HG02884 (cell line): ENCODE results near the gene KIAA1614.
A peak's percentile ranks its signal among the peaks of the same experiment; 100 is the strongest.

Source experiments
- ATAC-seq: cut with Tn5 transposase; IDR thresholded peaks from one replicate; pipeline ENCODE4 v1.9.1; 2021; ENCODE audit warnings: mild to moderate bottlenecking, moderate library complexity; ENCODE audit not compliant: unreplicated experiment

The KIAA1614 gene

DNA sequence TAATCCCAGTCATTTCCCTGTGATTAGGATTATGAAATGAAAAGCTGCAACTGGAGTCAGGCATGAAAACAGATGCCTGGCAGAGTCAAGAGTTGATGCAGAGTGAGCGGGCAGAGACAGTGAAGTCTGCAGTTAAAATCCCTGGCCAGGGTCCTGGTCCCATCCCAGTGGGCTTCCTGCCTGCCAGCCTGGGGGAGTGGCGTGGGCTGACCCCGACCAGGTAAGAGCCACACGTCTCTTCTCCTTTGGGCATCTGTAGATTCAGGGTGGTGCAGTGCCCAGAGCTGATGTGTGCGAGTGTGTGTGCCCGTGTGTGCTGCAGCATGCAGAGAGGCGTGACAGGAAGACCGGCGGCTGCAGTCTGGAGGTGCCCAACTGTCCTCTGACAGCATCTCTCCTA is 6.2 kb upstream of the KIAA1614 start:
- no peak for ATAC-seq

DNA sequence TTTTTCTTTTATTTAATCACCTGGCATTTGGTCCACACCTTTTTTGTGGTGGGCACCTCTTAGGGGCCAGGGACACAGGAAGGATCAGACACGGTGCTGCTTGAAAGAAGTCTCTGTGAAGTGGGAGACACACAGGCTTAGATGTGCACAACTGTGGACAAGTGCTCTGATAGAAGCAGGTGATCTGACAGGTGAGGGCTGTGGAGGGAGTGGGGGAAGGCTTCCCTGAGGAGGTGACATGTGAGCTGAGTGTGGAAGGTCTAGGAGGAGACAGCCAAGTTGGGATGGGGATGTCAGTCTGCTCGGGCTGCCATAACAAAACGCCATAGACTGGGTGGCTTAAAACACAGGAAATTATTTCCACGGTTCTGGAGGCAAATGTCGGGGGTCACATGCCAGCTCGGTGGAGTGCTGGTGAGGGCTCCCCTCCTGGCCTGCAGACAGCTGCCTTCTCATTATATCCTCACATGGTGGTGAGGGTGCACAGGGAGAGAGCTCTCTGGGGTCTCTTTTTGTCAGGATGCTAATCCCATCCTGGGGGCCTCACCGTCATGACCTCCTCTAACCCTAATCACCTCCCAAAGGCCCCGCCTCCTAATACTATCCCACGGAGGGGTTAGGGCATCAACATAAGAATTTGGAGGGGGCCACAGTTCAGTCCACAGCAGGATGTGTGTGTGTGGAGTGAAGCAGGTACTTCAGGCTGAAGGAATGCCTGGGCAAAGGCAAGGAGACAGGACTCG is 5.2 kb upstream of the KIAA1614 start:
- ATAC-seq, result no peak

DNA sequence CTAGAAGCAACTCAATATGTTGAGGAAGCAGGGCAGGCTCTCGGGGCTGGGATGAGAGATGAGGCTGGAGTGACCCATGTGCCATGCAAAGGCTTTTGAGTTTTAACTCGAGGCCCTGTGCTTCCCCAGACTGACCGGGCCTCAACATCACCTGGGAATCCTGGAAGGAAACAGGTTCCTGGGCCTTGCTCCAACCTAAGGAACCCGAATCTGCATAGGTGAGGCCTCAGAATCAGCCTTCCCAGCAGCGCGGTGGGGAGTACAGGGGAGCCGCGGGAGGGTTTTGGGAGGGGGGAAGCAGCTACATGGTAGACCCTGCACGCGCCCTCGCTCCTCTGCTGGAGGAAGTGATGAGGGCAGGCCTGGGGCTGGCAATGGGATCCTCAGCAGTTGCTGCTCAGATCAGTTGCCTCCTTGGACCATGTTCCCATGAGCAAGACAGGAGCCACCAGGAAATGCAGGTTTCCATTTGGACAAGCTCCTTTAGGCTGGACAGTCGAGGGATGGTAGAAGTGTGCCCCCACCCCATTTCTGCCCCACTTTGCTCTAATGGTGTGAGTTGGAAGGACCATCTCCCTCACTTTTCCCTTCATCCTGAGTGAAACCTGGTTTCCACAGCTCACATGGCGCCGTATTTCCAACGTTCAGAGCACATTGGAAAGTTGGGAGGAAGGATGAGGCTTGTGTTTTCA is 4.5 kb upstream of the KIAA1614 start:
- no peak for ATAC-seq

DNA sequence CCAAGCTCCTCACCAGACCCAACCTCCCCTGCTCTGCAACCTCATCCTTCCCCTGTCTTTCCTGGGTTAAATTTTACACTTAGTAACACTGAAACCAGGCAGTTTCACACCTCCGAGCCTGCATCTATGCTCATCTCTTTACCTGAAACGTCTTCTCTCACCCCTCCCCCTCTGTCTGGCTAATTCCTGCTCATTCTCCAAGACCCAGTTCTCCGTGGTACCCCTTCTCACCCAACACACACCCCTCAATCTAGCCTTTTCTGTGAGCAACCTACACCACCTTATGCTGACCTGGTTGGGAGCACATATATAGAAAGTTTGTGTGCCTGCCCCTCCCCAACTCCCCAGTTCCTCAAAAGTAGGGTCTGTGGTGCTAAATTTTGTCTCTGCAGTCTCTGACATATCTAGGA is 3.7 kb upstream of the KIAA1614 start:
- no peak for ATAC-seq

DNA sequence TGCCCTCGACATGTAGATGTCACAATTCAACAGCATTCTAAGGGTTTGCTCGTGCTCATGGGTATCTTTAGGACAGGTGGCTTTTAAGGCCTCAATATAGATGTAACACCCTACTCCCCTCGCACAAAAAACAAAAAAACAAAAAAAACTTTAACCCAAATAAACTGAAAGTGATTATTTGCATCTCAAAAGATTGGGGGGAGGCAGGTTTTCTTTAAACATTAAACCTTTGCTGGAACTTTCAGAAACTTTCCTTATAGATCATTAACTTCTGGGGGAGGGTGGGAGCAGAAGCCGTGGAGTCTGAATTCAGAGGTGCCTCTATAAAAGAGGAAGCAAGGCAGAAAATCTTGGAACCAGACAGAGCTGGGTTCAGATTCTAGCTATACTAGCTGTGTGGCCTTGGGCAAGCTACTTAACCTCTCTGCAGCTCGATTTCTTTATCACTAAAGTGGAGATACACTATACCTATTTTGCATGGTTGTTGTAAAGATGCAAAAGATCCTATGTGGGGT is 3.2 kb upstream of the KIAA1614 start:
- no peak for ATAC-seq

DNA sequence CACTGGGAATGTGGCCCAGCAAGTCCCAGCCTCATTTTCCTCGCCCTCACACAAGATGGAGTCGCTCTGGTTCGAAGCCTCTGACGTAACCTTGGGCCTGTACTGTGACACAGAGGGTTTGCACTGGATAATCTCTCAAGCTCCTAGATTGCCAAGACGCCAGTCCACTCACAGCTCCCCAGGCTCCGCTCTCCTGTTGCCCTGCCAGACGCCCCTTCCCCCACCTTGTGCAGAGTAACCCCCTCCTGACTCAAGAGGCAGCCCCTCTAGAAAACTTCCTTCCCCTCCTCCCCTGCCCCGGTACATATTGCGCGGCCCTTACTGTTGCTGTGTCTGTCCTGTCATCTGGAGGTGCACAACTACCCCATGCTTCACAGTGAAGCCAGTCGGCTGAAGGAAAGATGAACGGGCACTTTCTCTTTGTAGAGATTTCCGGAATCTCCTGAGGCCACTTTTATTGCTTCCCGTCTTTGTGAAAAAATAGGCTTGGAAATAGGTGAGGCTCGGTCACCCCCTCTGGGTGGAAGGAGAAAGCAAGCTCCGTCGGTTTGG is 981 bp upstream of the KIAA1614 start:
- ATAC-seq, result no peak

DNA sequence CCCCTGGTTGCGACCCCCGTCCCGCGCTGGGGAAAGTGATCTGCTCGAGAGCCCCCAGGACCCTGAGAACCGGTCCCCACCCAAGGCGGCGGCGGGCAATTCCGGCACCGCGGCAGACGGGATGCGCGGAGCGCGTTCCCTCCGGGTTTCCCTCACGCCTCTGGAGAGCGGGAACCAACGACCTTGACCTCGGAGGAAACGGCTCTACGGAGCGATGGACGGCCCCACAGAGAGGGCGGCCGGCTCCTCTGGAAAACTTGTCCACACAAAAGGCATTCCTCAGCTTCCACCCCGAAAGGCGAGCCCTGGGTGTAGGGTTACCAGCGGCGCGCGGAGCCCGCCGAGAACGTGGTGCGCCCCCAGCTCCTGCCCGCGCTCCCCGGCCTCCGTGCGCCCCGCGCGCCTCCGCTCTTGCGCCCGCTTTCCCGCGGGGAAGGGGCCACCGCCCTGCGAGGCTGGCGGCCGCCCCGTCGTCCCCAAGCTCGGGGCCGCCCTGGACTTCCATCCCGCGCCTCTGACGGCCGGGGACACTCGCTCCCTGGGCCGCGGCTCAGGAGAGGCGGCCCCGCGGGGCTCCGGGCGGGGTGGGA is 391 bp upstream of the KIAA1614 start:
- no peak for ATAC-seq

DNA sequence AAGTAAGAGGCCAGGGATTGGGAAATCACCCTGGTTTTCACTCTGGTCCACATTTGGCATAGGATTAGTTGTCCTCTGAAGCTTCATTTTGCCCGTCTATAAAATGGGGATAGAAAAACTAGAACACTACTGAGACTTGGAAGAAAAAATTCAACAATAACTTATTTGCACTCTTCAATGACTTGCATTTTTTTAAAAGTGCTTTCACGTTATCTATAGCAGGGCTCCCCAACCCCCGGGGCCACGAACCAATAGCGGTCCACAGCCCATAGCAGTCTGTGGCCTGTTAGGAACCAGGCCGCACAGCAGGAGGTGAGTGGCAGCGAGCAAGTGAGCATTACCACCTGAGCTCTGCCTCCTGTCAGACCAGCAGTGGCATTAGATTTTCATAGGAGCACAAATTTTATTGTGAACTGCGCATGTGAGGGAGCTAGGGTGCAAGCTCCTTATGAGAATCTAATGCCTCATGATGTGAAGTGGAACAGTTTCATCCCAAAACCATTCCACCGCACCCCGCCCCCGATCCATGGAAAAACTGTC is 2.8 kb downstream of the KIAA1614 start:
- ATAC-seq, result no peak

DNA sequence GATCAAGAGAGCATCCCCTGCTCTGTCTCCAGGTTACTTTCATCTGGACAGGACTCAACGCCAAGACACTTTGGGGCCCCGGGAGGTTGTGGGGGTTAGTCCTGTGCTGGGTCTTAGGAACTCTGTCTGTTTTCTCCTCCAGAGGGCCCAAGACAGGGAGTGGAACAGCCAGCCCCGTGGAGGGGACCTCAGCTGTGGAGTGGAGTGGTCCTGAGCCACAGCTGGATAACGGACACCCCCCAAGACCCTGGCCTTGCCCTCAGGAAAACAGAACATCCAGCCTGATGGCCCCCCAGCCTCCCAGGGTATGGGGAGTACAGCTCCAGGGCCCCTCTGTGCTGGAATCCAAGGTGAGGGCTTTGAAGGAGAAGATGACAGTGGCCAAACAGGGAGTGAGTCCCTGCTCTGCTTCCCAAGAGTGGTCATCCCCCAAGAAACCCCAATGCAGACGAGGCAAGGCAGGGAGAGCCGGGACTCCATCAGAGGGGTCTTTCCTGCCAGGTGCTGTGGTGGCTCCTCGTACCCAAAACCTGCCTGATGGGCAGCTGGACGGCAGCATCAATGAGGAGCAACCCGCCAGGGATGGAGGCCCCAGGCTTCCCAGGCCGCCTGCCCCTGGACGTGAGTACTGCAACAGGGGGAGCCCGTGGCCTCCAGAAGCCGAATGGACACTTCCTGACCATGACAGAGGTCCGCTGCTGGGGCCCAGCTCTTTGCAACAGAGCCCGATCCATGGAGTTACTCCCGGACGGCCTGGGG is 3.5 kb downstream of the KIAA1614 start:
- ATAC-seq, result no peak

DNA sequence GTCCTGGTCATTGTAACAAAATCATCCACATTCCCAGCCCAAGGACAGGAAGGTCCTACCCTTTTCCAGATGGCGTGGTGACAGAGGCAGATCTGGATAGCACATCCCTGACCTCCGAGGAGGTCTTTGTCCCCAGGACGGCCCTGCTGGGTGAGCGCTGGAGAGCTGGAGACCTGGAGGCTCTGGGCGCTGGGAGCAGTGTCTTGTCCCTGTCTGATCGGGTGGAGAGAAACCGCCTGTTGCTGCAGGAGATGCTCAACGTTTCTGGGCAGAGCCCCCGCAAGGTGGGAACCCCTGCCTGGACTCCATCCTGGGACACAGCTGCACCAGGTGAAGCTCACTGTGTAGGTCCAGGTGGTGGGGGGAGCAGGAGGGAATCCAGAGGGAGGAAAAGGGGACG is 4.1 kb downstream of the KIAA1614 start:
- ATAC-seq, result no peak

DNA sequence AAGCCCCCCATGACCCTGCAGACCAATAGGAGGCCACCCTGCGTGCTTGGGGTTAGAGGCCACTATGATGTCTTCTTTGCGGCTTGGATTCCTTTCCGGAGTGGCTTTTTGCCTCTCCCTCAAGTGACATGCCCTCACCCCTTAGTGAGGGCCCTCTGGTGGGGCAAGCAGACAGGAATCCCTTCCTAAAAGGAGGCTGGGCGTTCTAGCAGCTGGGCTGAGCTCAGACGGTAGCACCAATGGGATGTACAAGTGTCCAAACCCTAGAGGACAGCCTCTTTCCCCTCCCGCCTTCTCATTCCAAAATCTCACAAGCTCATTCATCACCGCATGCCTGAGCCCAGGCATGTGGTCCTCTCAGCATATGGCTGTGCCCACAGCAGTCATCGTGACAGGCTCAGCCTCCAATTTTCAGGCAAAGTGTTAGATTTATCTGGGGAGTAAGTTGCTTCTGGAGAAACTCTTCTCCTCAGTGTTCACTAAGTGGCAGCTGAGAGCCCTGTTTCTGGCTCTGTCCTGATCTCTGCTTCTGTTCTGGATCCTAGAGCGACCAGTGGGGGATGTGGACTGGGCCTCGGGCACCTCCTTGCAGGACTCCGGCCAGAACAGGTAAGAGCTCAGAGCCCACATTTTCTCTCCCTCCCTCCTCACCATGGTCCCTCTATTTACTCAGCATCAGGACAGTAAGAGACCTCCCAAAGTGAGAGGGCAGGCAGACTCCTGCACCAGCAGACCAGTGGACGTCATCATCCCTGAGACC is 4.8 kb downstream of the KIAA1614 start:
- ATAC-seq, result no peak

DNA sequence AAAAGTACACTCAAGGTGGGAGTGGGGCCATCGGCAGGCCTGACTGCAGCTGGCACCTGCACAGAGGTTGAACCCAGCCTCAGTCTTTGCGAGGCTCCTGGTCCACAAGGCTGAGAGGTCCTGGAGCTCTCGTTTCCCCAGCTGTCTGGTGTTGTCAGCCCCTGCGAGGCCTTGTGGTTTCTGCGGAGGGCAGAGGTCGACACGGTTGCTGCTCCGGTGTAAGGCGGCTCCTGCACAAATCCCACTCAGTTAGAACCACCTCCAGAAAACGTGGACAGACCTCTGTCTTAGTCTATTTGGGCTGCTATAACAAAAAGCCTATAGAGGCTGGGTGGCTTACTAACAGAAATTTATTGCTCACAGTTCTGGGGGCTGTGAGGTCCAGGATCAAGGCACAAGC is 5.8 kb downstream of the KIAA1614 start:
- ATAC-seq, result peak; percentile 59

DNA sequence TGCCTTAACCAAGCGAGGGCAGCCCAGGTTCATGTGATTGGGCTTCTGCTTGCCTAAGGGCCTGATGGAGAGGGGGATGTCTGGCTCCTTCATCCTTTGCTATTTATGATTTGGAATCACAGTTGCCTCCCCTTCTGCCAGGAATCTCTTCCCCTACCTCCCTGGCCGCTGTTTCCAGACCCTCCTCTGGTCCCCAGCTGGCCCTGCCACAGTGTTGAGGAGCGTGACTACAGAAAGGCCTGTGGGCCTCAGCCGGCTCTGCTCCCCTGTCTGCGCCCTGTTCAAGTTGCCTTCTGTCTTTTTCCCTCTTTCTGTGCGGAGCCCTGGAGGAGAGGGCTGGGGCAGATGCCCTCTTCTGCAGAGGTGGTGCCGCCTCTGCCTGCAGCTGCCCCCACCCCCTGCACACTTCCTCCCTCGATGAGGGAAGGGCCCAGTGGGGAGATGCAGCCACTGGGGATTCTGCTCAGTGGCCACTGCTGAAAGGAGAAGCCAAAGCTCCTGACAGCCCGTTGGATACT is 6.5 kb downstream of the KIAA1614 start:
- ATAC-seq, result no peak

DNA sequence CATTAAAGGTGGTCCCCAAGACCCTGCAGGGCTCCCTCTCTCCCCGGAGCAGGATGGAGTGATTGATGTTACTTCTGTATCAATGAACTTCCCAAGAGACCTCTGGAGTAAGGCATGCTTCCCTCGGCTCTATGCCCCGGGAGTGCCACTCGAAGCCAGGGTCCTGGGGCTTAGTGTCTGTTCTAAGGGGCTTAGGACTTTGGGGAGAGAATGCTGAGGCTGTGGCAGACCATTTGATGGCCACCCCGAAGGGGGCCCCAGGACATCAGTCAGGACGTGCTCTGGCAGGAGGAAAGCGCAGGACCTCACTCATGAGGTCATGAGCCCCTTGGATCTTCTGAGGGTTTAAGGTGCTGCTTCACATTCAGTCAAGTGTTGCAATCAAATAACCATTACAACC is 7.5 kb downstream of the KIAA1614 start:
- ATAC-seq, result no peak

DNA sequence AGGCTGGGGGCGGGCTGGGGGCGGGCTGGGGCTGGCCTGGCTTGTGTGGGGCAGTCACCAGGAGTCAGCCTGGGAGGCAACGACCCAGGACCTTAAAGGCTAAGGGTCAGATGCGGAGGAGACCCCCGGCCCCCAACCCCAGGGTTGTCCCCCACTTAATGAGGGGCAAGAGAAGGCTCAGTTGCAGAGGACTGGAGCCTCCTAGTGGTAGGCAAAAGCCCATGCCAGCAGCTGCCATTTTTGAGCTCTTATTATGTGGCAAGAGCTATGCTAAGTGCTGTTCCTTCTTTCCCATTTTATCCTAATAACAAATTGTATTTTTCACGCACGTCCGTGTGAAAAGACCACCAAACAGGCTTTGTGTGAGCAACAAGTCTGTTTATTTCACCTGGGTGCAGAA is 8.0 kb downstream of the KIAA1614 start:
- ATAC-seq, result no peak

DNA sequence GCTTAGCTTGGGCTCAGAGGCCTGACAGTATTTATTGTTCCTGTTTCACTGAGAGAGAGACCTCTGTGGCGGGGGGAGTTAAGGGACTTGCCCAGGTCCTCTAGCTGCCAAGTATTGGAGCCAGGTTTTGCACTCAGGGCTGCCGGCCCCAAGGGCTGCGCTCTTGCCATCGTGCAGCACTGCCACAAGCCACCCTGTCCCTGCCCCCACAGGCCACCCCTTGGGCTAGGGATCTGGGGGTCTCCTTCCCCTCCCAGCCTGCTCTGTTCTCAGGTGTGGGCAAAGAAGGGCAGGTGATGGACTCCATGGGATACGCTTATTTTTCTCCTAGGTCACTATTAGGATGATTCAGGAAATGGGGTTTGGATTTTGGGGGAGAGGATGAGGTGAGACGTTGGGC is 8.7 kb downstream of the KIAA1614 start:
- ATAC-seq, result no peak

DNA sequence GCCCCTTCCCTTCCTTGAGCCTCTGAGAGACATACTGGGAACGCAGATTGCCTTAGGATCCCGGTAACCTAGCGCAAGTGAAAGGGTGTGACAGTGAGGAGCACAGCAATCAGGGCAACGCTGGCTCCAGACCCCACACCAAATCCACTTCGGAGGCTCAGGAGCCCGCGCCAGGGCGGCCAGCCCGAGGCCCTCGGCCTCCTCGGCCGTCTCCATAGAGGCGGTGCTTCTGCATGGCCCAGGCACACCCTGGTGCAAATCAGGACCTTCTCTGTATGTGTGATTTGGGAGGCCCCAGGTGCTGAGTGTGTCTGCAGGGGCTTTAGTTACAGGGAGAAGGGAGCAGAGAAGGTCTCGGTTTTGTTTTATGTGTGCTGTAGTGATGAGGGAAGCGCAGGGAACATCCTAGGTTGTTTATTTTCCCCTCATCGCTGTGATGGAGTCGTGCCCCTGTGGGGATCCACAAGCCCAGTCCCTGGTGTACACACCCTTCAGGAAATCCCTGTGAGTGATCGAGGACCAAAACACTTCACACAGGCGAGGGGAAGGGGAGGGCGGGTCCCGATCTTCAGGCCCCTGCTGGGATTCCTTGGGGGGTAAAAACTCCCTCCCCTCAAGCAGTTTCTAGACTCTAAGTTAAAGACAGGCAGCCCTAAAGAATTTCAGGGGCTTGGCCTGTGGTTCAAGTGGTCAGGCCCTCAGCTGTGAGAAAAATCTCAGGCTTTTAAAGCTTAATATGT is 9.4 kb downstream of the KIAA1614 start:
- ATAC-seq, result no peak

DNA sequence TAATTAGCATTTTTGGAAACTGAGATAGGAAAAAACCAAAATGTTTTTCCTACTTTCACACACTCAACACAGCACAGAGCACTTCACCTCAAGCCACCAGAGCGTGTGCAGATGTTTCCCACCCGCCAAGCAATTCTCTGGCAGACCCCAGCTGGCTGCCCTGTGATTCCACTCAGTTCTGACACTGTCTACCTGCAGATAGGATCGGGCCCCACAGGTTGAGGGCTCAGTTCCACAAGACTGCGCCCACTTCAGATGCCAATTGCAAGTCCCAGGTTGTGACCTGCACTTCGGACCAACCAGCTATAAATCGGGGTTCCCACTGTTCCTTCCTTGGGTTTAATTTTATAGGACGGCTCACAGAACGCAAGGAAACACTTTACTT is 9.9 kb downstream of the KIAA1614 start:
- ATAC-seq, result no peak
